ENCODE results near the gene SLMAP. TPM values are rescaled to one million over a fixed set of nuclear protein-coding genes. Genes with fewer than 3 reads are reported as not detected.

The SLMAP gene
- total RNA-seq, 1 experiment from 2014 or later = 49.2 TPM

GRCh38 chr3:57890874-57891273, 134.8 kb downstream of the SLMAP start:
- ATAC-seq (no peak), DNase-seq (ENCODE audit: low read depth, low spot score) (no peak)
- in situ Hi-C loops (cut with HindIII; ENCODE audit: low pct_unique_long_range_greater_than_20kb, low sequenced_read_pairs) (no loop called here), intact Hi-C loops (cut with micrococcal nuclease; ENCODE audit: unreplicated experiment) (no loop called here)
- Histone ChIP-seq H3K4me3 (ENCODE audit: low read depth in 2 of 2, low read length in 2 of 2) (no peak overlapping the region), H3K9me3 (ENCODE audit: control insufficient read depth, insufficient read depth, low read depth, low read length) (no peaks in the 10 kb centered on the region), H3K4me1 (ENCODE audit: control insufficient read depth, insufficient read depth, low read length) (no peaks in the 10 kb centered on the region), H3K27me3 (ENCODE audit: control insufficient read depth, insufficient read depth, low read length) (no peaks in the 10 kb centered on the region), H3K27ac (ENCODE audit: low read length) (no peak overlapping the region), H3K36me3 (ENCODE audit: control insufficient read depth, insufficient read depth, low read length) (no peaks in the 10 kb centered on the region; the same call in 1 of the 2 replicates)
- BruUV-seq (replicated peaks) = no TSS peak
- no peak for TF ChIP-seq POLR2AphosphoS5 (IDR thresholded peaks at IDR 0.05; ENCODE audit: low read depth, low read length)
- TF ChIP-seq SIN3A (IDR thresholded peaks at IDR 0.05; ENCODE audit: borderline replicate concordance, insufficient read depth, low read depth, low read length) = no peak
- TF ChIP-seq CTCF (IDR thresholded peaks at IDR 0.05) = no peak
- no peak for TF ChIP-seq TCF7L2 (IDR thresholded peaks at IDR 0.05; ENCODE audit: low read depth, low read length)
- no peak for TF ChIP-seq REST (IDR thresholded peaks at IDR 0.05; ENCODE audit: insufficient read depth in 1 of 2, low read depth in 2 of 2, low read length in 1 of 2)
- POLR2A ChIA-PET = no interaction called here
- CTCF ChIA-PET = no interaction called here

DNA sequence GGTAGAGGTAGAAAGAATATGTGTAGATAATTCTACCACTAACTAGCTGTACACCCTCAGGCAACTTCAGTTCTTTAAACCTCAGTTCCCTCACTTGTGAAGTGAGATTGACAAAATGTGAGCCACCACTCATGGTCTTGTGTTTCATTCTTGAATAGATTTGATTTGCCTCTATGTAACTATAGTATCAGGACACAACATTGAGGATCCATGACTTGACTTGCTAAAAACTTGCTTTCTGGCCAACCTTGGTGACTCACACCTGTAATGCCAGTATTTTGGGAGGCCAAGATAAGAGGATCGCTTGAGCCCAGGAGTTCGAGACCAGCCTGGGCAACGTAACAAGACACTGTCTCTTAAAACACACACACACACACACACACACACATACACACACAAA, 136.3 kb downstream of the SLMAP start:
- no peak overlapping the region for H3K4me3 ChIP-seq (ENCODE audit: low read depth in 2 of 2, low read length in 2 of 2)
- in situ Hi-C loops (cut with HindIII; ENCODE audit: low pct_unique_long_range_greater_than_20kb, low sequenced_read_pairs) (no loop called here), intact Hi-C loops (cut with micrococcal nuclease; ENCODE audit: unreplicated experiment) (no loop called here)
- H3K27me3 ChIP-seq (ENCODE audit: control insufficient read depth, insufficient read depth, low read length) = no peaks in the 10 kb centered on the region
- ChIA-PET POLR2A (no interaction called here), CTCF (no interaction called here)
- TF ChIP-seq POLR2AphosphoS5 (IDR thresholded peaks at IDR 0.05; ENCODE audit: low read depth, low read length) (no peak), TCF7L2 (IDR thresholded peaks at IDR 0.05; ENCODE audit: low read depth, low read length) (no peak), SIN3A (IDR thresholded peaks at IDR 0.05; ENCODE audit: borderline replicate concordance, insufficient read depth, low read depth, low read length) (no peak), CTCF (IDR thresholded peaks at IDR 0.05) (no peak), REST (IDR thresholded peaks at IDR 0.05; ENCODE audit: insufficient read depth in 1 of 2, low read depth in 2 of 2, low read length in 1 of 2) (no peak)
- H3K27ac ChIP-seq (ENCODE audit: low read length) = no peak overlapping the region
- no peaks in the 10 kb centered on the region for H3K9me3 ChIP-seq (ENCODE audit: control insufficient read depth, insufficient read depth, low read depth, low read length)
- ATAC-seq = no peak
- no TSS peak for BruUV-seq (replicated peaks)
- DNase-seq (ENCODE audit: low read depth, low spot score) = no peak
- H3K36me3 ChIP-seq (ENCODE audit: control insufficient read depth, insufficient read depth, low read length) = no peaks in the 10 kb centered on the region; the same call in 1 of the 2 replicates
- H3K4me1 ChIP-seq (ENCODE audit: control insufficient read depth, insufficient read depth, low read length) = no peaks in the 10 kb centered on the region
